GM23338 (cell line): ENCODE measurements around the gene KANK4. TPM values are rescaled to one million over a fixed set of nuclear protein-coding genes. Genes with fewer than 3 reads are reported as not detected.

ENCODE experiments used
- ATAC-seq: fragments of 200-7000 bp; cut with Tn5 transposase; 3 replicates; pipeline ENCODE4 v1.9.1; 2020
- DNase-seq: peaks from one replicate; pipeline ENCODE4 v3.0.0-alpha.2; 2015; ENCODE audit warnings: low spot score
- H2AFZ ChIP-seq: fragments of 200-600 bp; sonication (generic); 2 replicates; pipeline ENCODE4 v1.8.0; 2016; ENCODE audit warnings: antibody characterized with exemption, mild to moderate bottlenecking, moderate library complexity
- H3F3A ChIP-seq: fragments of 200-600 bp; sonication (generic); replicated peaks from 2 replicates; pipeline ENCODE4 v1.8.0; 2017; ENCODE audit warnings: antibody characterized with exemption, mixed run types, low read depth
- H3K27ac ChIP-seq: fragments of 200-600 bp; sonication (generic); 2 replicates; pipeline ENCODE4 v1.6.1; 2016; ENCODE audit warnings: low read depth
- H3K27me3 ChIP-seq: fragments of 200-600 bp; sonication (generic); 2 replicates; pipeline ENCODE4 v1.8.0; 2016; ENCODE audit warnings: mild to moderate bottlenecking, mixed run types, moderate library complexity; ENCODE audit not compliant: insufficient read depth
- H3K36me3 ChIP-seq: fragments of 200-600 bp; sonication (generic); 2 replicates; pipeline ENCODE4 v1.8.0; 2016; ENCODE audit warnings: mild to moderate bottlenecking; ENCODE audit not compliant: insufficient read depth
- H3K4me1 ChIP-seq: fragments of 200-600 bp; sonication (generic); 2 replicates; pipeline ENCODE4 v1.8.0; 2016; ENCODE audit warnings: mild to moderate bottlenecking, moderate library complexity; ENCODE audit not compliant: insufficient read depth
- H3K4me2 ChIP-seq: fragments of 200-600 bp; sonication (generic); 2 replicates; pipeline ENCODE4 v1.7.1; 2017; ENCODE audit warnings: mixed run types
- H3K4me3 ChIP-seq: fragments of 200-600 bp; sonication (generic); 2 replicates; pipeline ENCODE4 v1.6.1; 2016; ENCODE audit warnings: mixed run types
- H3K79me2 ChIP-seq: fragments of 200-600 bp; sonication (generic); replicated peaks from 2 replicates; pipeline ENCODE4 v1.8.0; 2017; ENCODE audit warnings: mild to moderate bottlenecking; ENCODE audit not compliant: insufficient read depth
- H3K9me2 ChIP-seq: fragments of 200-600 bp; sonication (generic); 2 replicates; pipeline ENCODE4 v1.8.0; 2017; ENCODE audit not compliant: insufficient read depth
- H4K20me1 ChIP-seq: fragments of 200-600 bp; sonication (generic); replicated peaks from 2 replicates; pipeline ENCODE4 v1.8.0; 2017; ENCODE audit warnings: mild to moderate bottlenecking; ENCODE audit not compliant: insufficient read depth
- H3K27ac Mint-ChIP-seq: 2 replicates; pipeline ENCODE4 v1.8.0; 2020; ENCODE audit warnings: inconsistent platforms, mild to moderate bottlenecking, moderate library complexity, mixed read lengths
- H3K27me3 Mint-ChIP-seq: 3 replicates; pipeline ENCODE4 v1.8.0; 2022; ENCODE audit warnings: low read depth, mild to moderate bottlenecking, moderate library complexity, mixed read lengths, inconsistent platforms; ENCODE audit not compliant: insufficient read depth, poor library complexity
- H3K36me3 Mint-ChIP-seq: 3 replicates; pipeline ENCODE4 v1.8.0; 2021; ENCODE audit warnings: low read depth, mild to moderate bottlenecking, inconsistent platforms, moderate library complexity, mixed read lengths
- H3K4me1 Mint-ChIP-seq: 3 replicates; pipeline ENCODE4 v1.8.0; 2020; ENCODE audit warnings: mild to moderate bottlenecking, inconsistent platforms, mixed read lengths
- H3K4me3 Mint-ChIP-seq: 3 replicates; pipeline ENCODE4 v1.8.0; 2021; ENCODE audit warnings: moderate library complexity, mild to moderate bottlenecking, inconsistent platforms, mixed read lengths
- H3K9me3 Mint-ChIP-seq: 3 replicates; pipeline ENCODE4 v1.8.0; 2020; ENCODE audit warnings: moderate library complexity, mild to moderate bottlenecking, inconsistent platforms, mixed read lengths
- CREB1 ChIP-seq: fragments of 250-450 bp; sonication (Bioruptor Pico); IDR thresholded peaks from 2 replicates; pipeline ENCODE4 v1.5.0; 2020; ENCODE audit warnings: low read depth, mild to moderate bottlenecking, moderate library complexity
- EZH2 ChIP-seq: fragments of 200-600 bp; sonication (generic); IDR thresholded peaks from one replicate; pipeline ENCODE4 v1.8.0; 2017; ENCODE audit warnings: antibody characterized with exemption, mild to moderate bottlenecking, low read depth; ENCODE audit not compliant: unreplicated experiment
- EZH2phosphoT487 ChIP-seq: fragments of 200-600 bp; sonication (generic); IDR thresholded peaks from one replicate; pipeline ENCODE4 v1.8.1; 2018; ENCODE audit warnings: antibody characterized with exemption; ENCODE audit not compliant: unreplicated experiment
- JUNB ChIP-seq: IDR thresholded peaks from one replicate; pipeline ENCODE4 v1.6.1; 2016; ENCODE audit warnings: antibody characterized with exemption; ENCODE audit not compliant: unreplicated experiment
- NANOG ChIP-seq: IDR thresholded peaks from 2 replicates; pipeline ENCODE4 v1.6.1; 2016; ENCODE audit warnings: antibody characterized with exemption, borderline replicate concordance
- POLR2AphosphoS5 ChIP-seq: IDR thresholded peaks from 2 replicates; pipeline ENCODE4 v1.6.1; 2016; ENCODE audit warnings: antibody characterized with exemption, low read depth
- REST ChIP-seq: IDR thresholded peaks from one replicate; pipeline ENCODE4 v1.6.1; 2018; ENCODE audit warnings: antibody characterized with exemption; ENCODE audit not compliant: unreplicated experiment
- STAT1 ChIP-seq: IDR thresholded peaks from one replicate; pipeline ENCODE4 v1.6.1; 2016; ENCODE audit warnings: antibody characterized with exemption; ENCODE audit not compliant: unreplicated experiment
- ZNF114 ChIP-seq: fragments of 250-450 bp; sonication (Bioruptor Pico); IDR thresholded peaks from 2 replicates; pipeline ENCODE4 v1.5.0; 2020; ENCODE audit warnings: mild to moderate bottlenecking, moderate library complexity
- ZNF331 ChIP-seq: fragments of 250-450 bp; sonication (Bioruptor Pico); IDR thresholded peaks from 2 replicates; pipeline ENCODE4 v1.5.0; 2020; ENCODE audit warnings: low read depth, mild to moderate bottlenecking, moderate library complexity
- ZNF462 ChIP-seq: fragments of 250-450 bp; sonication (Bioruptor Pico); IDR thresholded peaks from 2 replicates; pipeline ENCODE4 v1.5.0; 2020; ENCODE audit warnings: mild to moderate bottlenecking, moderate library complexity
- polyA plus RNA-seq: library from polyadenylated mRNA; unstranded; fragments of >200 nt; fragmentation: Nextera tagmentation; extraction: Ambion mirVana; gene quantifications from 2 replicates; pipeline ENCODE4 v1.2.1, GENCODE V29; 2016
- total RNA-seq: library from RNA; depleted of rRNA; stranded (reverse); fragments of >200 nt; shearing (Covaris generic); gene quantifications from 2 replicates; pipeline ENCODE4 v1.2.3, GENCODE V29; 2014
- TF ChIP-seq, protein P1 (sequence below): IDR thresholded peaks from 2 replicates; pipeline ENCODE4 v1.6.1; 2016; ENCODE audit warnings: antibody characterized with exemption
- TF ChIP-seq, protein P2 (sequence below), 2 experiments: fragments of 200-600 bp in 1 of 2; sonication (generic) in 1 of 2; conservative IDR thresholded peaks; 2 replicates each; pipeline versions ENCODE4 v1.5.1 to v1.6.1; 2016 to 2017; ENCODE audit warnings: antibody characterized with exemption in 2 of 2, low read depth in 2 of 2, mild to moderate bottlenecking in 2 of 2, moderate library complexity in 1 of 2

KANK4 gene
- total and polyA plus RNA-seq, 2 experiments from 2014 or later, result 0.31 to 0.42 TPM

DNA sequence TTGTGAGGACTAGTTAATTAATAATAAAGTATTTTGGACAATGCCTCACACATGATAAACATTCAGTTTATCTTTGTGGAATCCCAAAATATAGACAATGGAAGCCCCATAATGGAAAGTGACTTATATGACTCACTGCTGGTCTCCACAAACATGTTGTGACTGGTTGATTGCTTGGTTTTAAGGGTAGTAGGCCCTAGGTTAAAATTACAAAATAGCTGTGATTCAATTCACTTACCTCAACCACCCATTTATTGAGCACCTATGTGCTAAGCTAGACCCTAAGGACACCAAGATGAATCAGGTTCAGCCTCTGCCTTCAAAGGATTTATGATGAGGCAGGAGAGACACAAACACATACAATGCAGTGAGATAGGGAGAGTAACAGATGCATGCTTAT is 42.4 kb downstream of the KANK4 start:
- H3K27me3 ChIP-seq, result 0 out of 2 replicates have a peak, but pooled peaks cover under 1% of the 10 kb centered on the region
- TF ChIP-seq, protein P1, sequence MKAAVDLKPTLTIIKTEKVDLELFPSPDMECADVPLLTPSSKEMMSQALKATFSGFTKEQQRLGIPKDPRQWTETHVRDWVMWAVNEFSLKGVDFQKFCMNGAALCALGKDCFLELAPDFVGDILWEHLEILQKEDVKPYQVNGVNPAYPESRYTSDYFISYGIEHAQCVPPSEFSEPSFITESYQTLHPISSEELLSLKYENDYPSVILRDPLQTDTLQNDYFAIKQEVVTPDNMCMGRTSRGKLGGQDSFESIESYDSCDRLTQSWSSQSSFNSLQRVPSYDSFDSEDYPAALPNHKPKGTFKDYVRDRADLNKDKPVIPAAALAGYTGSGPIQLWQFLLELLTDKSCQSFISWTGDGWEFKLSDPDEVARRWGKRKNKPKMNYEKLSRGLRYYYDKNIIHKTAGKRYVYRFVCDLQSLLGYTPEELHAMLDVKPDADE, result no peak
- no peak for TF ChIP-seq JUNB
- TF ChIP-seq CREB1 (CRISPR knock-in tag), result no peak
- TF ChIP-seq EZH2phosphoT487, result no peak
- no peak for TF ChIP-seq STAT1
- no peak for TF ChIP-seq POLR2AphosphoS5
- TF ChIP-seq, protein P2, sequence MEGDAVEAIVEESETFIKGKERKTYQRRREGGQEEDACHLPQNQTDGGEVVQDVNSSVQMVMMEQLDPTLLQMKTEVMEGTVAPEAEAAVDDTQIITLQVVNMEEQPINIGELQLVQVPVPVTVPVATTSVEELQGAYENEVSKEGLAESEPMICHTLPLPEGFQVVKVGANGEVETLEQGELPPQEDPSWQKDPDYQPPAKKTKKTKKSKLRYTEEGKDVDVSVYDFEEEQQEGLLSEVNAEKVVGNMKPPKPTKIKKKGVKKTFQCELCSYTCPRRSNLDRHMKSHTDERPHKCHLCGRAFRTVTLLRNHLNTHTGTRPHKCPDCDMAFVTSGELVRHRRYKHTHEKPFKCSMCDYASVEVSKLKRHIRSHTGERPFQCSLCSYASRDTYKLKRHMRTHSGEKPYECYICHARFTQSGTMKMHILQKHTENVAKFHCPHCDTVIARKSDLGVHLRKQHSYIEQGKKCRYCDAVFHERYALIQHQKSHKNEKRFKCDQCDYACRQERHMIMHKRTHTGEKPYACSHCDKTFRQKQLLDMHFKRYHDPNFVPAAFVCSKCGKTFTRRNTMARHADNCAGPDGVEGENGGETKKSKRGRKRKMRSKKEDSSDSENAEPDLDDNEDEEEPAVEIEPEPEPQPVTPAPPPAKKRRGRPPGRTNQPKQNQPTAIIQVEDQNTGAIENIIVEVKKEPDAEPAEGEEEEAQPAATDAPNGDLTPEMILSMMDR (conservative IDR thresholded peaks at IDR 0.05; ENCODE audit: low read depth in 2 of 2), result no peak
- TF ChIP-seq NANOG, result no peak
- no peak for TF ChIP-seq ZNF331 (CRISPR knock-in tag)
- no peak for TF ChIP-seq ZNF462
- no peak for TF ChIP-seq REST
- no peak for TF ChIP-seq ZNF114 (CRISPR knock-in tag)
- no peak for TF ChIP-seq EZH2
- no peak overlapping the region for H3K4me2 ChIP-seq
- H3K4me3 ChIP-seq, result no peak overlapping the region
- no peaks in the 10 kb centered on the region for H3K79me2 ChIP-seq
- H3K27me3 Mint-ChIP-seq, result peaks cover 15% of the 10 kb centered on the region
- ATAC-seq (no peak), DNase-seq (no peak)
- no peak overlapping the region for H3K27ac Mint-ChIP-seq
- peaks cover 3% of the 10 kb centered on the region; the same call in 1 of the 3 replicates for H3K36me3 Mint-ChIP-seq
- H3K36me3 ChIP-seq, result no peaks in the 10 kb centered on the region
- H2AFZ ChIP-seq, result no peak overlapping the region
- H4K20me1 ChIP-seq, result no peaks in the 10 kb centered on the region
- H3K27ac ChIP-seq, result no peak overlapping the region
- H3K4me3 Mint-ChIP-seq, result no peak overlapping the region
- H3K4me1 ChIP-seq, result peaks cover 19% of the 10 kb centered on the region
- peaks cover 31% of the 10 kb centered on the region for H3K4me1 Mint-ChIP-seq
- H3K9me2 ChIP-seq, result no peaks in the 10 kb centered on the region
- peaks cover 8% of the 10 kb centered on the region for H3K9me3 Mint-ChIP-seq
- H3F3A ChIP-seq, result 0 out of 2 replicates have a peak, but pooled peaks cover 3% of the 10 kb centered on the region
